ENCODE data around the gene ADGRE2. TPM values are rescaled to one million over a fixed set of nuclear protein-coding genes. Genes with fewer than 3 reads are reported as not detected.
"Not testable (repeated sequence)": the region's sequence is repeated elsewhere in the genome, so short reads cannot be mapped to it uniquely, and the experiment has no call there.

ADGRE2 gene
- total RNA-seq (2022) (6.9 and 8.0 TPM in 2 replicates), Bru-seq, nascent RNA (percentile 46 among the genes with signal in this experiment), BruChase-seq, experiment 1, labeled RNA remaining after a 6-hour chase (percentile 53 among the genes with signal in this experiment), BruChase-seq, experiment 2, labeled RNA remaining after a 2-hour chase (percentile 45 among the genes with signal in this experiment)
- long read RNA-seq, partial matches to known transcripts: 2 of 7 reads
- long read RNA-seq, other reads (novel, unspliced or antisense): 5 of 7 reads

DNA sequence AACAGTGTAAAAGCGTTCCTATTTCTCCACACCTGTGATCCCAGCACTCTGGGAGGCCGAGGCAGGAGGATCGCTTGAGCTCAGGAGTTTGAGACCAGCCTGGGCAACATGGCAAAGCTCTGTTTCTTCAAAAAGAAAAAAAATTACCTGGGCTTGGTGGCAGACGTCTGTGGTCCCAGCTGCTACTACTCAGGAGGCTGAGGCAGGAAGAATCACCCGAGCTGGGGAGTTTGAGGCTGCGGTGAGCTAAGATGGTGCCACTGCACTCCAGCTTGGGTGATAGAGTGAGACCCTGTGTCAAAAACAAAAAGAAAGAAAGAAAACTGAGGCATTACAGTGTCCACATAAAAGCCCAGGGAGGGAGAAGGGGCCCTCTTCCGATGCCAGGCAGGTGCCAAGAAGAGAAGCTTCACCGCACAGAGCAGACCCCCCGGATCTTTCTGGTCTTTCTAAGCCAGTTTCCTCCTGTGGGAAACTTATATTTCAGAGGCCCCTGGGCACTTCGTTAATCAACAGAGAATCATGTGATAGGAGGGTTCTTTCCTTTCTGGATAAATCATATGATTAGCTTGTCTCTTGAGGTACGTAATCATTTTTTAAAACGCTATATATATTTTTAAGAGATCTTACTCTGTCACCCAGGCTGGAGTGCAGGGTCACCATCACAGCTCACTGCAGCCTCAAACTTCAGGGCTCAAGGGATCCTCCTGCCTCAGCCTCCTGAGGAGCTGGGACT is at the start of gene ADGRE2:
TSS of gene ADGRE2 (minus strand) at position 451 of the 736 bp plus-strand sequence. CDS start 1,804 bp downstream, outside the sequence.
- H3K27ac Mint-ChIP-seq (ENCODE audit: low read depth, unreplicated experiment); H3K9me3 Mint-ChIP-seq (ENCODE audit: unreplicated experiment); BruUV-seq (replicated peaks); H3K4me1 Mint-ChIP-seq (ENCODE audit: insufficient read depth, unreplicated experiment); H3K36me3 Mint-ChIP-seq (ENCODE audit: insufficient read depth, unreplicated experiment); H3K27me3 Mint-ChIP-seq (ENCODE audit: insufficient read depth, unreplicated experiment); DNase-seq (ENCODE audit: unreplicated experiment); POLR2A ChIA-PET; H3K4me3 Mint-ChIP-seq (ENCODE audit: unreplicated experiment): not testable (repeated sequence)
- CTCF ChIA-PET: interaction anchor here (0.6 to 1.9 kb wide), 4 partner anchors 13 to 324 kb away, joined by 3 to 12 read pairs (median 4); partner anchors contain the start of gene NDUFB7
- intact Hi-C loops (cut with micrococcal nuclease): loop anchor here (5.0 kb wide), 1 partner anchor 91 kb away; no protein-coding TSS in a partner anchor

DNA sequence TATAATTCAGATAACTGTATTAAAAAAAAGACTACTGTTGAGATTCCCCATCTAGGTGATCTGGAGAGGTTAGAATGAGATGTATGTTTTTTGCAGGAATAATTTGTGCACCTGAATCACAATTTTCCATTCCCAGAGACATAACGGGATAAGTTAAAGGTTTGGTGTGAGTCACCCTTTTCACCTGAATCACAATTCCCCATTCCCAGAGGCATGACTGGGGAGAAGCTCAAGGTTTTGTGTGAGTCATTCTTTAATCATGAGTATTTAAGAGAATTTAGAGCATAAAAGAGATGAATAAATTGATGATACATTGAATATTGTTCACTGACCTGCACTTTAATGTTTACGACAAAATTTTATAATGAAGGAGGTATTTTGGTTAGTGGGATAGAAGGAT is 47.6 kb upstream of the ADGRE2 start:
- H3K4me3 Mint-ChIP-seq (ENCODE audit: unreplicated experiment): no peak overlapping the region
- peaks cover 23% of the 10 kb centered on the region for H3K27me3 Mint-ChIP-seq (ENCODE audit: insufficient read depth, unreplicated experiment)
- peaks cover 9% of the 10 kb centered on the region for H3K4me1 Mint-ChIP-seq (ENCODE audit: insufficient read depth, unreplicated experiment)
- POLR2A ChIA-PET: interaction anchor here (0.6 to 2.0 kb wide), 3 partner anchors 9 to 293 kb away, joined by 3 to 6 read pairs (median 3); no protein-coding TSS in a partner anchor
- no peaks in the 10 kb centered on the region for H3K9me3 Mint-ChIP-seq (ENCODE audit: unreplicated experiment)
- intact Hi-C loops (cut with micrococcal nuclease): no loop called here
- TF ChIP-seq, protein P1, sequence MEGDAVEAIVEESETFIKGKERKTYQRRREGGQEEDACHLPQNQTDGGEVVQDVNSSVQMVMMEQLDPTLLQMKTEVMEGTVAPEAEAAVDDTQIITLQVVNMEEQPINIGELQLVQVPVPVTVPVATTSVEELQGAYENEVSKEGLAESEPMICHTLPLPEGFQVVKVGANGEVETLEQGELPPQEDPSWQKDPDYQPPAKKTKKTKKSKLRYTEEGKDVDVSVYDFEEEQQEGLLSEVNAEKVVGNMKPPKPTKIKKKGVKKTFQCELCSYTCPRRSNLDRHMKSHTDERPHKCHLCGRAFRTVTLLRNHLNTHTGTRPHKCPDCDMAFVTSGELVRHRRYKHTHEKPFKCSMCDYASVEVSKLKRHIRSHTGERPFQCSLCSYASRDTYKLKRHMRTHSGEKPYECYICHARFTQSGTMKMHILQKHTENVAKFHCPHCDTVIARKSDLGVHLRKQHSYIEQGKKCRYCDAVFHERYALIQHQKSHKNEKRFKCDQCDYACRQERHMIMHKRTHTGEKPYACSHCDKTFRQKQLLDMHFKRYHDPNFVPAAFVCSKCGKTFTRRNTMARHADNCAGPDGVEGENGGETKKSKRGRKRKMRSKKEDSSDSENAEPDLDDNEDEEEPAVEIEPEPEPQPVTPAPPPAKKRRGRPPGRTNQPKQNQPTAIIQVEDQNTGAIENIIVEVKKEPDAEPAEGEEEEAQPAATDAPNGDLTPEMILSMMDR (IDR thresholded peaks at IDR 0.05; ENCODE audit: unreplicated experiment): no peak
- H3K36me3 Mint-ChIP-seq (ENCODE audit: insufficient read depth, unreplicated experiment): no peaks in the 10 kb centered on the region
- BruUV-seq (replicated peaks): no TSS peak
- CTCF ChIA-PET: interaction anchor here (0.7 to 1.8 kb wide), 2 partner anchors 40 to 270 kb away, joined by 3 to 5 read pairs; no protein-coding TSS in a partner anchor
- DNase-seq (ENCODE audit: unreplicated experiment): peak; percentile 45
- H3K27ac Mint-ChIP-seq (ENCODE audit: low read depth, unreplicated experiment): no peak overlapping the region

DNA sequence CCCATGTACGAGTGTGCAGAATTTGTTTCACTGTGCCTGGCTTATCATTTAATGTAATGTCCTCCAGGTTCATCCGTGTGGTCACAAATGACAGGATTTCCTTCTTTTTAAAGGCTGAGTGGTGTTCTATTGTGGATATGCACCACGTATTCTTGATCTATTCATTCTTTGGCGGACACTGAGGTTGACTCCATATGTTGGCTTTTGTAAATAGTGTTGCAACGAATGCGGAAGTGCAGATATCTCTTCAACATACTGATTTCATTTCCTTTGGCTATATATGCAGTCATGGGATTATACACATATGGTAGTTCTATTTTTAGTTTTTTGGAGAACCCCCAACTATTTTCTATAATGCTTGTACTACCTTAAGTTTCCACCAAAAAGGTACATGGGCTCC is 43.6 kb upstream of the ADGRE2 start:
- peaks cover 9% of the 10 kb centered on the region for H3K4me1 Mint-ChIP-seq (ENCODE audit: insufficient read depth, unreplicated experiment)
- ChIA-PET CTCF (no interaction called here), POLR2A (no interaction called here)
- intact Hi-C loops (cut with micrococcal nuclease): no loop called here
- BruUV-seq (replicated peaks): no TSS peak
- H3K9me3 Mint-ChIP-seq (ENCODE audit: unreplicated experiment): no peaks in the 10 kb centered on the region
- H3K36me3 Mint-ChIP-seq (ENCODE audit: insufficient read depth, unreplicated experiment): no peaks in the 10 kb centered on the region
- H3K27me3 Mint-ChIP-seq (ENCODE audit: insufficient read depth, unreplicated experiment): no peaks in the 10 kb centered on the region
- H3K27ac Mint-ChIP-seq (ENCODE audit: low read depth, unreplicated experiment): no peak overlapping the region
- no peak for DNase-seq (ENCODE audit: unreplicated experiment)
- TF ChIP-seq, protein P1 (IDR thresholded peaks at IDR 0.05; ENCODE audit: unreplicated experiment): no peak
- H3K4me3 Mint-ChIP-seq (ENCODE audit: unreplicated experiment): no peak overlapping the region

DNA sequence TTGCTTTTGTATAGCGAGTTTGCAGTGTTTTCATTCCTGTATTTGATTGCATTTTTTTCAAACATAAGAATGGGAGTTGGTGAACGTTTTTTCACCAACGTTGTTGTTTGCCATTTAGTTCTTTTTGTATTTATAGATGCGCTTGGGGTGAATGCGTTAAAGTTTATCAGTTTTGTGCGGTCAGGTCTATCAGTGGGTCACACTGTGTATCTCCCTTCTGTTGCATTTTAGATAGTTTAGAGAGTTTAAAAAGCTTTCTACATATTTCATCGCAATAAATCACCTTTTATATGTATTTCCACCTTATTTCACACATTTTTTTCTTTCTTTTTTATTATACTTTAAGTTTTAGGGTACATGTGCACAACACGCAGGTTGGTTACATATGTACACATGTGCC is 40.2 kb upstream of the ADGRE2 start:
- TF ChIP-seq, protein P1 (IDR thresholded peaks at IDR 0.05; ENCODE audit: unreplicated experiment): no peak
- no TSS peak for BruUV-seq (replicated peaks)
- POLR2A ChIA-PET: no interaction called here
- Mint-ChIP-seq H3K27me3 (ENCODE audit: insufficient read depth, unreplicated experiment) (no peaks in the 10 kb centered on the region), H3K36me3 (ENCODE audit: insufficient read depth, unreplicated experiment) (no peaks in the 10 kb centered on the region), H3K27ac (ENCODE audit: low read depth, unreplicated experiment) (no peak overlapping the region), H3K4me3 (ENCODE audit: unreplicated experiment) (no peak overlapping the region), H3K4me1 (ENCODE audit: insufficient read depth, unreplicated experiment) (peaks cover 5% of the 10 kb centered on the region), H3K9me3 (ENCODE audit: unreplicated experiment) (no peaks in the 10 kb centered on the region)
- intact Hi-C loops (cut with micrococcal nuclease): no loop called here
- CTCF ChIA-PET: interaction anchor here (0.6 kb wide), 1 partner anchor 41 kb away, joined by 3 read pairs; no protein-coding TSS in a partner anchor
- no peak for DNase-seq (ENCODE audit: unreplicated experiment)
